KG1 (cell line): ENCODE data around the gene ZNF709.
"Not testable (repeated sequence)": the region's sequence is repeated elsewhere in the genome, so short reads cannot be mapped to it uniquely, and the experiment has no call there.

Experiments
- DNase-seq: peaks from one replicate; lab custom pipeline; 2025; lab: John Stamatoyannopoulos, UW

Gene ZNF709

GRCh38 chr19:12450844-12451243, 33.8 kb downstream of the ZNF709 start:
- no peak for DNase-seq

DNA sequence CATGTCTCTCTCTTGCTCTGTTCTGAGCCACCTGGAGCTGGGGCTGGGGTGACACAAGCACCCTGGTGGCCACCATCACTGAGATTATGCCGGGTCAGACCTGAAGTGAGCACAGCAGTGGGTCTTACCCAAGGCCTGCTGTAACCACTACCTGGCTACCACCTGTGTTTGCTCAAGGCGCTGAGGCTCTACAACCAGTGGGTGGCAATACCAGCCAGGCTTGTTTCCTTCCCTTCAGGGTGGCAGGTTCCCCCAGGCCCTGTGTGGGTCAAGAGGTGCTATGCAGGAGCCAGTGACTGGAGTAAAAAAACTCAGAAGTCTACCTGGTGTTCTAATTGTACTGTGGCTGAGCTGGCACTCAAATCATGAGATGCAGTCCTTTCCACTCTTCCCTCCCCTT, 35.8 kb downstream of the ZNF709 start:
- DNase-seq = no peak

DNA sequence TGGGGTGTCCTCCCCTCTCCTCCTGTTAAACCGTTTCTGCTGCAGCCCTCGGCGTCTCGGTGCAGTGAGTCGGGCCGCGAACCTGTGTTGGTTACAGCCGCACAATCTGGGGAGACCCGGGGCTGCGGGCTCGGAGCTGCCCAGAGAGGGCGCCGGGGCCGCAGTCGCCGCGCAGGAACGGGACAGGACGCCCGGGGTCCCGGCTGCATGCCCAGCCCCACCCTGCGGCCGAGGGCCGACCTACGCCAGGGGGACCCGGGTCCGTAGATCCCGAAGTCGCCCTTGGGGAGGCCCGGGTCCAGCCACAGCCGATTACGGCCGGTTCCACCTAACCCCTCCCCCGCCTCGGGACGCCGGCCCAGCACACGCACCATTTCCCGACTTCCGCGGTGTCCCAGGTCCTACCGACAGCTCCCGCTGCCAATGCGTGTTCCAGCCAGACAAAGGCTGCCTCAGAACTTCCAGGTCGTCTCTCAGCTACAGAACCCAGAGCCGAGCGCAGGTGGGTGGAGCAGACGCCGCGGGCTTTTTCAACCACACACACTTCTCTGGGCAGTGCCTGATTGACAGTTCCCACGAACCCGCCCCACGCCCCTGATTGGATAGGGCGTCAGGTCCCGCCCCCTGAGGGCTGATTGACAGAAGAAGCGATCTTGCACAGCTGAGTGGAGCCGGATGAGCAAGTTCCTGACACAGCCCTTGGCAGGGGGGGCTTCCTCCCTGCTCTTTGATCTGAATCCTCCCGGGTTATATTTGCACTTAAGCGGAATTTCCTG, 43.9 kb downstream of the ZNF709 start, which contains the start of gene ZNF443:
ZNF443 (minus strand) TSS at position 481 of the 776 bp plus-strand sequence; CDS start at position 374, 107 bp downstream.
- peak; percentile 98 for DNase-seq

DNA sequence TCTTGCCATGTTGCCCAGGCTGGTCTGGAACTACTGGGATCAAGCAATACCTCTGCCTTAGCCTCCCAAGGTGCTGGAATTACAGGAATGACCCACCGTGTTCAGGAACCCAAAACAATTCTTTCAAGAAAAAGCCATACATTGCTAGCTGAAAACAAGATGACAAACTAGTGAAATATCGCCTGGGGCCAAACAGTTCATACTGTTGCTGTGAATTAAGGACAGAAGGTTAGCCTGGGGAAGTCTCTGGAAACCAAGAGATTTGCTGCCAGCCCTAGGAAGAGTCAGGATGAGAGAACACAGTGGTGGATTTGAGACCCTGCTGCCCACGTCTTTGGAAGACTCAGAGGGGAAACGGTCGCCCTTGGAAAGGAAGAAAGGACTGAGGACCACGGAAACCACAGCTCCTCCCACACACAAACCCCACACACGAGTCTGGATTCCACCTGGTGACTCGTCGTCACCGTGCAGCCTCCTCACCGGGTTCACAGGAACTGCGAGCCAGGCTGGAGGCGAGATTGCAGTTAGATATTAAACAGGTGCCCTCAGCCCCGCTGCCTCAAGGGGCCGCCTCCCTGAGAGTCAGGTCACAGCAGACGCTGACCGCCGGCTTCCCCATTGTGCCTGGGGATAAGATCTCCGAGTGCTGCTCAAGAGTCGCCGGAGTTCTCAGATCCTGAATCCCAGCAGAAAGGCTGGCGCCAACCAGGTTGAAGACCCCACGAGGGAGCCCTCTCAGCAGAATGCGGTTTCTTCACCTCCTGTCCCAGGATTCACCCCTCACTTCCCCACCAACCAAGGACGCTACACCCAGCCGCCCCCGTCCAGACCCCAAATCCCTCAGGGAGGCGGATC, 44.7 kb downstream of the ZNF709 start:
- DNase-seq = not testable (repeated sequence)

DNA sequence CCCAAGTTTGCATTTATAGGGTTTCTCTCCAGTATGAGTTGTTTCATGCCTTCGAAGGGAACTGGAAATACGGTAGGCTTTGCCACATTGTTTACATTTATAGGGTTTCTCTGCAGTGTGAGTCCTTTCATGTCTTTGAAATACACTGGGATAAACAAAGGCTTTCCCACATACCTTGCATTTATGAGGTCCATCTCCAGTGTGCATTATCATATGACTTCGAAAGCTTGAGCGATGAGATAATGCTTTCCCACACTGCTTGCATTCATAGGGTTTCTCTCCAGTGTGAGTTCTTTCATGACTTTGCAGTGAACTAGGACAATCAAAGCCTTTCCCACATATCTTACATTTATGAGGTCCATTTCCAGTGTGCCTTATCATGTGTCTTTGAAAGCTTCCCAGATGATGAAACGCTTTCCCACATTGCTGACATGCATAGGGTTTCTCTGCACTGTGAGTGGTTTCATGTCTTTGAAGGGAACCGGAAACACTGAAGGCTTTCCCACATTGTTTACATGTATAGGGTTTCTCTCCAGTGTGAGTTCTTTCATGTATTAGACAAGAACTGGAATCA, 53.8 kb downstream of the ZNF709 start:
- DNase-seq = not testable (repeated sequence)

DNA sequence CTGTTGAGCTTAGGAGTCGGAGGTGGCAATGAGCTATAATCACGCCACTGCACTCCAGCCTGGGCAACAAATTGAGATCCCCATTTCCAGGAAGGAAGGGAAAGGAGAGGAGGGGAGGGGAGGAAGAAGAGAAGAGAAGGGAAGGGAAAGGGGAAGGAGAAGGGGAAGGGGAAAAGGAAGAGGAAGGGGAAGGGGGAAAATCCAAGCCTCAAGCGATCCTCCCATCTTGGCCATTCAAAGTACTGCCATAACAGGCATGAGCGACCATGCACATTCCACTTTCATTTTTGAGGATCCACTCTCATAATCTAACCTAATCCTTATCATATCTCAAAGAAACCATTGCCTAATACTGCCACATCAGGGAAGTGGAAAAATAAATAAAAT, 58.7 kb downstream of the ZNF709 start:
- DNase-seq = no peak

DNA sequence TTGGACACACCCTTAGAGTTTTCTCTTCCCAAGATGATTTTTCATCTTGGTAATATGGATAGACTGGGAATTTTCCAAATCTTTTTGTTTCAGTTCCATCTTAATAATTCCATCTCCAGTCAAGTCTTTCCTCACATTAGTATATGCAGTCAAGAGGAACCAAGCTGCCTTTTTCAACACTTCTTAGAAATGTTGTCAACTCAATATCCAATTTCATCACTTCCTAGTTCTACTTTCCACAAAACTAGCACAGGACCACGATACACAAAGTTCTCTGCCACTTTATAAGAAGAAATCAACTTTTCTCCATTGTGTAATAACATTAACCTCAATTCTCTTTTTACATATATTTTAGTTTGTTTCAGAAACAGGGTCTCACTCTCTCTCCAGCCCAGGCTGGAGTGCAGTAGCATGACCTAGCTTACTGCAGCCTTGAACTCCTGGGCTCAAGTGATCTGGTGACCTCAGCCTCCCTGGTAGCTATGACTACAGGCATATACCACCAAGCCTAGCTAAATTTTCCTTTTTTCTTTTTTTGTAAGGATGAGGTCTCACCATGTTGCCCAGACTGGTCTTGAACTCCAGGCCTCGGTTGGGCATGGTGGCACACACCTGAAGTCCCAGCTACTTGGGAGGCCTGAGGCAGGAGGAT, 59.3 kb downstream of the ZNF709 start:
- no peak for DNase-seq

DNA sequence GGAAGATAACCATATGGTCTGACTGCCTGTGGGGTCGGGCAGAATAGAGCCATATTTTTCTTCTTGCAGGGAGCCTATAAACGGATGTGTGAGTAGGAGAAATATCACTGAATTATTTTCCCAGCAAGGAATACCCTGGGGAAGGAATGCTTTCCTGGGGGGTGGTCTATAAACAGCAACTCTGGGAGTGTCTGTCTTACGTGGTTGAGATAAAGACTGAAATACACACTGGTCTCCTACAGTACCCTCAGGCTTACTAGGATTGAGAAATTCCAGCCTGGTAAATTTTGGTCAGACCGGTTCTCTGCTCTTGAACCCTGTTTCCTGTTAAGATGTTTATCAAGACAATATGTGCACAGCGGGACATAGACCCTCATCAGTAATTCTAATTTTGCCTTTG, 67.3 kb downstream of the ZNF709 start:
- DNase-seq = not testable (repeated sequence)

- DNase-seq = no peak
These were observed 72.7 kb downstream of the ZNF709 start for GRCh38 chr19:12411893-12412292.
